ENCODE measurements around the gene EYA4.

EYA4 gene

DNA sequence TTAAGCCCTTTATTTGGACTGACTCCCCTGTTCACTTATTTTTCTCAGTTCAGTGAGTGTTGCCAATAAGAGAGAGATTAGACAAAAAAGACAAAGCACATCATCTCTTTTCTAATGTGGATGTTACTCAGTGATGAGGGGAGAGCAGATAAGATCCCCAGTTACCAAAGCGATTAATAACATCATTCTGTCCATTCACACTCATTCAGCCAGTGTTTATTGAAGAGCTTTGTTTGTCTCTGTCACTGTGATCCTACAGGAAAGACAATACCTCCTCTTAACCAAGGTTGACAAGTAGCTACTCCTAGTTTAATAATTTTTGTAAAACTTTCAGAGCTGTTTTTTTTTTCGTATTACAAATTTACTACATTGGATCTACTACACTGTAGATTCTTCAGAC lies 163.0 kb downstream of the EYA4 start:
- no peak for DNase-seq

DNA sequence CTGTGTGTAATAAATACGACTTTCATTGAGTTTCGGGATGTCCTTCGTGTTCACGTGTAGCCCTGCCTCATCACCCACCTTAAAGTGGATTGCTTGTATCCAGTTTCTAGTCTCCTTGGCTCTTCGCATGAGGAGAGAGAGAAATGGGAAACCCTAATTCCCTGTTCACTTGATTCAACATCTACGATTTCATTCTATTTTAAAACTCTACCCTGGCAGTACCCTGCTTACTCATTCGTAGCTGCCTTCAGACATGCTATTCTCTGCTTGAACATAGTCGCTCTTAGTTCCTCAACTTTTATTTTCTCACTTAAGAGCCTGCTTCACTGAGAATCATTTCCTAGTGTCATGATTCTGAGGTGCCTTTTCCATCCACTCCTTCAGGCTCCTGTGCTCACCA lies 163.6 kb downstream of the EYA4 start:
- no peak for DNase-seq

DNA sequence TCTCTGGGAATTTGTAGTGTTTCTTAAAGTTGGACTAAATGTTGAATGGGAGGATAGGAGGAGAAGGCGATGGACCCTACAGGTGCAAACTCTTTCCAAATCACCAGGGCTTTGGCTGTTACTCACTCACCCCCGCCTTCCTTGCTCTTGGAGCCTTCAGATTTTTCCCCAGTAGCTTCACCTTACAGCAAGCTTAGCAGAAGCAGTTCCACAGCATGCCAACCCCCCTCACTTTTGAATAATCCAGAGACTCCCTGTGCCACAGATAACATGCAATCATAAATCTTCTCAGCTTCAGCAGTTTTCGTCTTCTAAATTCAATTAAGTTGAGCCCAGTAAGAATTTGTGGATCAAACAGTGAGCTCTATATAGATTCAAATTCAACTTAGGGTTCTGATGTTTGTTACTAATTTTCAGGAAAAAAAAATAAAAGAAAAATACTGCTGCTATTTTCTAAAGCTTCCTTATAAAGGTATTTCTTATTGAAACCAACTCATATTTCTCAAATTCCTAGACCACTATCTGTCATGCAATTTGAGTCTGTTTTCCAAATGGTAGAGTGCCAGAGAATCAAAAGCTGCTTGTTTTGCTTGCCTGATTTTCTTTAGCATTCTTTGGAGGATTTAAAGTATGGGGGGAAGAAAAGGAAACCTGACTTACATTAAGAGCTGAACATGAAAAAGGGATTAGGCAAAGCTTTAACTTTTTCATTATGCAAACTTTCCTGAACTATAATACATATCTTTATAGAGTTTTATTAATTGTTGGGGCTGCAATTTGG lies 166.4 kb downstream of the EYA4 start:
- DNase-seq, result no peak

DNA sequence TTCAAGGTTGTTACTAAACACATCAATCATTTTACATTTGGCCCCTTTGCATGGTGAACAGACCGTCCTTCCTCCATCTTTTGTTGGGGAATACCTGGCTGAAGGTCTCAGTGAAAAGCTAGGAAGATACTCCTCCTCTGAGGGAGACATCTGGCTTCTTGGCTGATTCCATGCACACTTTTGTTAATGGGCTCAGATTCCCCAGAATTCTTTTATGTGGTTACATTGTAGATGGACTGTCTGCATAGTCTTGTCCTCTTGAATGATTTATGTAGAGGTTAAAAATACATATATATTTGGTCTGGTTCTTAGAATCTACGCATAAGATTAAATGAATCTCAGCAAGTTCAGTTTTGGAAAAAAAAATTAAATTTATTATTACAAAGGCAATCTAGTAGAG lies 167.0 kb downstream of the EYA4 start:
- DNase-seq, result no peak

DNA sequence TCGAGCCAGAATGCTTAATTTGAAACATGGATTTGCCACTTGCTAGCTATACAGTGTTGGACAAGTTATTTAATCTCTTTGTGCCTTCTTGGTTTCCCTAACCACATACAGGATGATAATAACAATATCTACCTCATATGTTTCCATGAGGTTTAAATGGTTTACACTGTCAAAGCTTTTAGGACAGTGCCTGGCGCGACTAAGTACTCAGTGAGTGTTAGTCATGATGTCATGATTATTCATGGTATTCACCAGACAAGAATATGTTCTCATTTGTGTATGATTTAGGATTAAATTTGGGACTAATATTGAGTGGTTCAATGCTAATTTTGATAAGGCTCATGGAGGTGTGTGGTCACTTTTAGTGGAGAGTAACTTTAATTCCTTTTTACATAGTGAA lies 167.4 kb downstream of the EYA4 start:
- no peak for DNase-seq

DNA sequence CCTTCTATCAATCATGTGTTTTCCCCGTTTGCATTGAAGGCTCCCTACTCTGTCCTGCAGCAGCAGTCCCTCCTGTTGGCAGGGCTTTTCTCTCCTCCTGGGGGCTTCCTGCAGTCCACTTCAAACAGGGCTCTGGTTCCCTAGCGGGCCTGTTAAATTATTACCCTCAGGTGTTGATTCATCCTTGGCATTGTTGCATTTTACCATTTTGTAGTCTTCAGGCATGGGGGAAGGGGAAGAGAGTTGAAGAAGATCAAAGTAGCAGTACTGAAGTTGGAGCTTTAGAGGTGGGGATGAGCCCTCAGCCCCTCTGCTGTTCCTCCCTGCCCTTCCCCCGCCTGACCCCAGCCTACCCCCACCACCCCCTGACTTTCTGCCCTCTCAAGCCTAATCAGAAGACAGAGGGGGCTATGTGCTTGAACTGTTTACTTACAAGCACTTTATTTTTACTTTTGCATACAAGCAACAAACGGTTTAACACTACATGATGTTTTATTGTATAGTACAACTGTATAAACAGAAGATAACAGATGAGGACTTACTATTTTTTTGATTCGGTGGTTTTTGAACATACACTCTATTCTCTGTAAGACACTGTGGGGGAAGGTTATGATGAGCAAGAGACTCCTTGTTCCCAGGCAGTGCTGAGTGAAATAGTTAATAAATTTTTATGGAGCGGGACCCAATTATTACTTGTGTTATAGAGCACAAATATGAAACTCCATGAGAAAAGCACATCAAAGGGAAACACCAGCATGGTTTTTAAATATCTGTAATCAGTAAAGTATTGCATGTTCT lies 169.7 kb downstream of the EYA4 start:
- DNase-seq, result no peak

DNA sequence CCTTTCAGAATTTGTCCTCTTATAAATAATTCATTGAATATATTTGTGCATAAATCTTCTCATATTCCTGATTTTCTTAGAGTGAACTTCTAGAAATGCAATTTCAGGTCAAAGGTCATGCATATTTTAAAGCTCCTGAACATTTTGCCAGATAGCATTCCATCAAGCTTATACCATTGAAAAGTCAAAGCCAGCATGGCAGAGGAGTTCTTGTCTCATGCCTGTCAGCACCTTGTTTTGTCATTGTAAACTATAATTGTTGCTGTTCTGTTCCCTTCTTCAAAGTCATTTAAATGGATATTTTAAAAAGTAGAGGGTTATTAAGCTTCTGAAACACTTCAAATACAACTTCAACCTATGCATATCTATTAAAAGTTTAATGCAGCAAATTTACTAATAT lies 170.6 kb downstream of the EYA4 start:
- DNase-seq, result no peak

DNA sequence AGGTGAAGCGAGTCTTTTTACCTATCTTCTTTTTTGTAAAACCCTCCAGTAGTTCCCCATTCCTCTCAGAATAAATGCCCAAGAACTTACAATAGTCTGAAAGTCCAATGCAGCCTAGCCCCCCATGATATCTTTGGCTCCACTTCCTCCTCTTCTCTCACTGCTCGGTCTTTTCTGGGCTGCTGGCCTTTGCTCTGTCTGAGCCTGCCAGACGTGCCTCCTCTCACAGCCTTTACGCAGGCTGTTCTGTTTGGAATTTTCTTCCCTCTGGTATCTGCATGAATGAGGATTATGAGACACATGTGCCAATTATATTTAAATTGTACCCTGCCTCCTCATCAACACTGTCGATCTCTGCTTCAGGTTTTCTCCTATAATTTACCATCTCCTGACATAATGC lies 174.1 kb downstream of the EYA4 start:
- DNase-seq, result no peak

DNA sequence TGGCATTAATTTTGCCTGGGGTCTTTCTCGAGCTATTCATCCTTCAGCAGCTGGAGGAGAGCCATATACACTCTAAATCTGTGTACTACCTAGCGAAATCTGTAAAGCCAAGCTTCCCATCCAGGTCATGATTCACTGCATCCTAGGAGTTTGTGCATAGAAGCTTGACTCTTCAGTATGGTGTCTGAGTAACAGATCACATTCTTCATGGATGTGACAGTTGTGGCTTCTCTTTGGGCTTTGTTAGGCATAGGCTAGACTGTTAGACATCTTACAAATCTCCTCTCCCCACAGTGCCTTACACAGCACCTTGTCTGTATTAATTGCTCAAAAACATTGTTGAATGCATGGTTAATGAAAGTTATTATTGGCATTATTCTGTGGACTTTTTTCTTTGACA lies 177.0 kb downstream of the EYA4 start:
- DNase-seq, result no peak

DNA sequence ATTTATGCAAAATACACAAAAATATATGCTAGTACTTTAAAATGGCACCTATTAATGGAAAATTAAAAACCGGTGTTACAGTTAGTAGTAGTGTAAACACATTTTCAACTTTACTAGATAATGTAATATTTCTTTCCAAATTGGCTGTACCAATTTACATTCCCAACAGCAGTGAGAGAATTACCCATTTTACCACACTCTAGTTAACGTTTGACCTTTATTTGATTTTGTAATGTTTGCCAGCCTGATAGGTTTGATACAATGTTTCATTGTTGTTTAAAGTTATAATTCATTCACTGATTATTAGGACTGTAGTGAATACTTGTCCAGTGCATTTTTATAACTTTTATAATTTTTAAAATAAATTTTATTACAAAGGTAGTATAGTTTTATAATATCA lies 182.1 kb downstream of the EYA4 start:
- no peak for DNase-seq

DNA sequence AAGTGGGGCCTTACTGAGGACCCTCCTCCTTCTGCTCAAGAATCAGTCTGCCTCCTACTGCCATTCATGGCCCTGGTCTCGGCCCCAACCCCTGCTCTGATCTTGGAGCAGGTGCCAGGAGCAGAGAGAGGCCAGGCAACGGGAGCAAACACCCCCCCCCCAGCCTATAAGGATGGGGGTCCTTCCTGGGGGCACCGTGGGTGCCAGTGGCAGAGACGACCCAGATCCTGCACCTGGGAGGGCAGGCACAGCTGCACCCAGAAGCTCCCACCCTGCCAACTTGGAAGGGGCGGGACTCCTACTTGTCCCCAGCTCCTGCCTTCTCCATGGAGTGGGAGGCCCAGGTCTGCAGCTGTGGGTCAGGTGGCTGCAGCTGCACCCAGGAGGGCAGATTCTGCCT lies 183.2 kb downstream of the EYA4 start:
- DNase-seq, result no peak

DNA sequence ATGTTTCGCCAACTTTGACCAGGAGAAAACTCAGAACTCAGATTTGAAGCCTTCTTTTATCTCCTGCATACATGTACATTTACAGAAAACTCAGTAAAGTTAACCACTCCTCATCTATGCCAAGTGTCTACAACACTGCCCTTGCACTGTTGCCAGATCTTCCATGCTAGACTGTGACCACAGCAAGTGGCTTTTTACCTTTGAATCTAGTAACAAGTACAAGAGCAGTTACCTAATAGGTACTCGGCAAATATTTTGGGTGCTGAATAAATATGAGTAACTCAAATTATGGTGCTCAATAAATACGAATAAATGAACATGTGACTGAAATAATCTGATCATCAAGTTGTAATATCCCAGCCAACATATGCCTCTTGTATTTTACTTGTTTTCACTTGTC lies 184.9 kb downstream of the EYA4 start:
- DNase-seq, result no peak

DNA sequence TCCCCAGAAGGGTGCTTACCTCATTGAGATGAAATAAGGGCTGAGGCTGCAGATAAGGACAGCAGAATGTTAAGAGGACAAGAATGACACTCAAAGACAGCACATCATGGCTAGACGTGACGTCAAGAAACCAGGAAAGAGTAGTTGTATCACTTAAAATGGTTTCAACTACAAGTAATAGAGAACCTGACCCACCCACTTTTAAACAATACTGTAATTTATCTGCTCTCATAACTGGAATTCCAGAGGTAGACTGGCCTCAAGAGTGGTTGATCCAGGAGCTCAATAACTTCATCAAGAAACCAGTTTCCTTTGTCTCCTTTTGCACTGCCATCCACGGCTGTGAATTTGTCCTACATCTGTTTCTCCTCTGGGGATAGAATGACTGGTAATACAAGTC lies 187.1 kb downstream of the EYA4 start:
- no peak for DNase-seq

DNA sequence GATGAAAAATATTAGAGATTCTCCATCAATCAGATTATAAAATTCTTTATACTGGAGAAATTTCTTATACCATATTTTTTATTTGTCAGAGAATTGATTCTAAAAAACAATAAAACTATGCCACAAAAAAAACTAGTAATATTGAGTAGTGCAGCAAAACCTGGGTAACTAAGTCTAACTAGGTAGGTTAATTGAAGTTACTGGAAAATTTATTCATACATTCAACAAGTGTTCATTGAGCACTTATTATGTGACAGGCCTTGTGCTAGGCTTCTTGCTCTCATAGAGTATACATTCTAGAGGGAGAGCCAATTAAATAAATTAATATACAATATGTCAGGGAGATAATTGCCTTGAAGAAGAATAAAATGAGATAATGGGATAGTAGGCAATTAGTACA lies 189.4 kb downstream of the EYA4 start:
- DNase-seq, result no peak

DNA sequence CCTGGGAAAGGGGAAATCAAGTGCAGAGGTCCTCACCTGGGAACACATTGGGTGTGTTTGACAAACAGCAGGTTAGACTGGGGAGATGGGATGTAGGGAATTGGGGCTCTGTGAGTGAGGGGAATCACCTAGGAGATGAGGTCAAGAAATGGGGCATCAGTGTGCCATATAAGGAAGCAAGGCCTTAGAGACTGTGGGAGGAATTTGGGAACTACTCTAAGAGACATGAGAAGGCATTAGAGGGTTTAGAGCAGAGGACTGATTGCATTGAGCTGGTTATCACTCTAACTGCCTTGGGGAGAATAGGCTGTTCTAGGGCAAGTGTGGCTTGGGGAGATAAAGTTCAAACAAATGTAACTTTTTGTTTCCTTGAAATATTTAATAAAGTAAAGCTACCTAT lies 189.9 kb downstream of the EYA4 start:
- no peak for DNase-seq

DNA sequence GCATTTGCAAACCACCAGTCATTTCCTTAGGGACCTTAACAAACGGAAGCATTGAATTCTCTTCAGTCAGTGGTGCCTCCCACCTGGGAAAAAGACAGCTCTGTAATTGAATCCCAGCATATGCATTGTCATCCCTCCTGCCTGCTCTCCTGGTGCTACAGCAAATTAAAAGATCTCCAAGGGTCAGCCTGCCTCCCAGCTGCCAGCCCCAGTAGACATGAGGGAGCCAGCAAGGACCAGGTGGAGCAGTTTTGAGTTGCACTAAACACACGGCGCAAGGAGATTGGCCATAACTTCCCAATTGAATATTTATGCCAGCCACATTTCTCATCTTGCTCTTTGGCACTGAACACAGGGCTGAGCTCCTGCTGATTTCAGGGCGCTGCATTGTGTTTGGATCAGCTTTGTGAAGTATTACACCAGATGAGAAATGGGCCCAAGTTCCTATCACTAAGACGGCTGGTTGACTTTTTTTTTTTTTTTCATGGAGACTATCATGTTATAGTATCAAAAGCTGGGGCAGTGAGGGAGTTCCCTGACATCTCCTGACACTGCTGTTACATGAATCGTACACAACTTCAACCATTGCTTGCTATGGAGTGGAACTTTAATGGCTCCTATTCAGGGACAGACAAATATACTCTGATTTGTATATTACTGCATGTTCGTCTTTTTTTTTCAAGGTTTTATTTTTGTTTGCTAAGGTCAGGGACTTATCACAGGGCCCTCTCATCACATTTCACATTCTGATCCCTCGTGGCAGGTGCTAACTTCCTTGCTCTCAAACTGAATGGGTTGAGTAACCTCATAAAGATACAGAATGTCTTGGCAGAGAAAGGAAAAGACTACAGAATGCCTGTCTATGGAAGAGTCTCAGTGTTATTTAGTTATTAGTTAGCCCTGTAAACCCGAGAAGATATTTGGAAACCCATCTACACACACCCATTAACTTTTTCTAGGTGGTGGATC lies 191.1 kb downstream of the EYA4 start:
- peak; percentile 26 for DNase-seq

DNA sequence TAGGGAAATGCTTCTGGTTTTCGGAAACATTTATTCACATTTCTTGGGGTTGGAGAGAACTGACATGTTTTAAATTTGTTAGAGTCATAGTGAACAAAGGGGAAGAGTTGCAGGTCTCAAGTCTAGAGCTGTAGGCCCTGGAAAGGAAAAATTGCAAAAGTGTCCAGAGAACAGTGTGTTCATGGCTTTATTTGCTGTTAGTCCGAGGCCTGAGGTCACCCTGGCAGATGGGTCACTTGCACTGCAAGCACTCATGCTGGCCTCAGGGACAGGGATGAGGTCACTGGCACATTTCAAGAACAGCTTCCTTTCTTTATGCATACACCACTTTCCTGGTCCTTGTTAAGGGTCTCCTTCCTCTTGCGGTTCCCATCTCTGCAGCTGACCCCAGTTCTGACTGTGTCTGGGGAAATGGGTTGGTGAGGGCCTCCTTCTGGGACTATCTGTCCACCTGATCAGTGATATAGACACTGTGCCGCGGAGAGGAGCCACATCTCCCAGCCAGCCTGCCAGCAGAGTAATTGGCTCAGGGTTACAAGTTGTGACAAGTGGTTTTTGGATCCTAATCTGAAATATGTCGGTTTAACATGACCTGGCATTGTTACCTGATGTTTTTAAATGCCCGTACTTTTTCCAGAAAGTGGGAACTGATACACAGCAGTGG lies 194.0 kb downstream of the EYA4 start:
- DNase-seq, result no peak

DNA sequence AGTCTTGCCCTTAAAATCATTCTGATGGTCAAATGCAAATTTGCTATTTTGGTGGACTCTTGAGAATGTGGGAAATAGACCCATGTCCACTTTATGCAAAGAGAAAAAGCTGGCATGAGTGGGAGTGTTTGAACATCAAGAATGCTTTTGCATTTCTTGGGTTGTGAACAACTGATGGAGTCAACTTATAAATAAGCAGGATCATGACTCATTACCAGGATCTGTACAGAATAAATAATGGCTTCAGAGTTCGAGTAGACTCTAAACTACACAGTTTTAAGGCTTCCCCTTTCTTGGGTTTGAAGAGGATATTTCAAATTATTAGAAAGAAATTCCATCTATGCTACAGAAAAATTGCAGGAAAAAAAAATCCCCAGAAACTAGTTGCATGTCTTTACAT lies 195.5 kb downstream of the EYA4 start:
- DNase-seq, result no peak

DNA sequence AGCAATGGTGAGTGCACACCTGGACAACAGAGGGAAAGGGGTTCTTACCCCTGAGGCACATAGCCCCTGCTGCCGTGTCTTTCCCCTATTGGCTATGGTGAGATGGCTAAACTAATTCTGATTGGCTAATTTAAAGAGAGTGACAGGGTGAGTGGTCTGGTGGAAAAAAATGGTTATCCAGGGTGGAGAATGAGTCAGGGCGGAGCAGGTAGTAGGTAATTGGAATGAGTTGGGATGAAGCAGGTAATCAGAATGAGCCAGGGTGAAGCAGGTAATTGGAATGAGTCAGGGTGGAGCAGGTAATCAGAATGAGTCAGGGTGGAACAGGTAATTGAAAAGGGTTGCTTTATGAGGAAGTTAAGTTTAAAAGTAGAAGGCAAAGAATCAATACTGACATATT lies 200.3 kb downstream of the EYA4 start:
- no peak for DNase-seq

DNA sequence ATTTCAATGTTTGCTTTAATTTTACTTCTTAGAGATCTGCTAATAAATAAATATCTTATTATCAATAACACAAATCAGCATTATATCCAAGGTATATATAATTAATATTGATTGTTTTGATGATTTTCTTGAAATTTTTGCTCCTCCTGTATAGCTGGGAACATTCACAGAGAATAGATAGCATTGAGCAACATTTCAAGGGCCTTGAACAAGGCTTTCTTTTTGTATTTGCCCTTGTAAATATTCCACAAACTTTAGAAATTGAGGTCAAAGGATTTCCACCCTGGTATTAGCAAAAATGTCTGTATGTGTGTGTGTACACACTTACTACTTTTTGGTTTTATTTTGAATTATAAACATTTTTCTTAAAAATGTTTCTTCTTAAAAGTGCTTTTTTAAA lies 205.6 kb downstream of the EYA4 start:
- no peak for DNase-seq

DNA sequence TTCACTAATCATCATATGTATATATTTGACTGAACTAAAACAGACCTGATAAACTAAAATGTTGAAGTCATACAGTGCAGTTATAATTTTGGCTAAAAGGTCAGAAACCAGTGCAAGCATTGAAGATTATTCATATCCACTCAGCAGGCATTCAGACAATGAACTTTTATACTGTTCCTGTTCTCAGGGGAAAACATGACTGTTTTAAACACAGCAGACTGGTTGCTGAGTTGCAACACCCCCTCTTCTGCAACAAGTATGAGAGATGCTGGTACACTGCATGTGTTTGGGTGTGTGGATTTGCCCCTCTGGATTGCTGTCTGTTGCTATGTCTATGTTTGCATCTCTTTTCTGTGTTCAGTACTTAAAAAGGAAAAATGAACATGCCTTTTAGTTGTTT lies 206.8 kb downstream of the EYA4 start:
- no peak for DNase-seq

DNA sequence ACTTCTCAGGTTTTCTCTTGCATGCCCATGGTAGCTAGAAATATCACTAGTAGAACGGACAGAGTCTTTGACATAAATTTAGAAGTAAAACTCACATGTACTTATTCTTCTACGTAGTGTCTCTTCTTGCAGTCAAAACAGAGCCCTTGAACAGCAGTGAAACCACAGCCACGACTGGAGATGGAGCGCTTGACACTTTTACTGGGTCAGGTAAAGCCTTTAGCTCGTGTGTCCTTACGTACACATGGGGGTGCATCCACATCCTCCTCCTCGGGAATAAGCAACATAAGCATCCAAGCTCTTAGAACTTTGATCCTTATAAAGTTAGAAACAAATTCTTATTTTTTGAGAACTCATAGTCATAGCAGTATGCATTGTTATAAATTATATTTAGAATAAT lies 215.3 kb downstream of the EYA4 start:
- no peak for DNase-seq
